ENCODE measurements around the gene PSME3IP1.

DNA sequence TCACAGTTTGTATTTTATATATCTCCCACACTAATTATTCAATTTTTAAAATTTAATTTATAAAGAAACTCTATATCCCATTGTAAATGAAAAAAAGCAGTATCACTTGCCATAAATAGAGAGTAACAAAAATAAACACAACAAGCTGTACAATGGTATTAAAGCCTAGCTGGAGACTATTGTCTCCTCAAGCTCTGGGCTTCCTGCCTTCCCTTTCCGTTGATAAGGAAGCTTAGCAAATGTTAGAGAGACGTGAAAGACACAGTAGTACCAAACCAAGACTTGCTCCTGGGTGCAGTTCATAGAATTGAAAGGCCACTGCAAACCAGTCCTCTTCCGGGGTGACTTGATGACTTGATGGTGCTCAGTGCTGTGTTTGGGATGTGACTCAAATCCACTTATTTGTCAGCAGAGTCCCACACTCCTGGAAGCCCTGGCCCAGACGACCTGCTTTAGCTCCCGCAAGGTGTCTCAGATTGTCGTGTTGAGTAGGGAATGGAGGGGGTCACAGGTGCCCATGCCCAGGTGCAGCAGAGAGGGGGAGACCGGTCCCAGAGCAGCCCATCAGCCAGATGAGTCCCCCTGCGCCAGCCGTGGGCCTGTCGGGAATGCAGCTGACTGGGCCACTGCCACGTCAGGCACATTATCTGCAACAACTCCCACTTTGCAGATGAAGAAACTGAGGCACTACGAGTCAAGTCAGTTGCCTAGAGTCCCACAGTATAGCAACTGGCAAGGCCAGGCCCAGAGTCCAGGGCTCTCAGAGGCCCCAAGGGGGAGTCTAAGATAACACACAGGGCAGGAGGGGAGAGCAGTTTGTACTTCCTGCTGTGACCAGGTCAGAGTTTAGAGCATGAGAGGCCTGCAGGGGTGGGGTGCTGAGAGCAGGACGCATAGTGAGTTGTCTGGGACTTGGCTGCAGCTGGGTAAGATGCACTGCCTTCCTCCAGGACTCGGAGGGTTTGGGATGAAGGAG, 40.5 kb downstream of the PSME3IP1 start:
- TF ChIP-seq, protein P1, sequence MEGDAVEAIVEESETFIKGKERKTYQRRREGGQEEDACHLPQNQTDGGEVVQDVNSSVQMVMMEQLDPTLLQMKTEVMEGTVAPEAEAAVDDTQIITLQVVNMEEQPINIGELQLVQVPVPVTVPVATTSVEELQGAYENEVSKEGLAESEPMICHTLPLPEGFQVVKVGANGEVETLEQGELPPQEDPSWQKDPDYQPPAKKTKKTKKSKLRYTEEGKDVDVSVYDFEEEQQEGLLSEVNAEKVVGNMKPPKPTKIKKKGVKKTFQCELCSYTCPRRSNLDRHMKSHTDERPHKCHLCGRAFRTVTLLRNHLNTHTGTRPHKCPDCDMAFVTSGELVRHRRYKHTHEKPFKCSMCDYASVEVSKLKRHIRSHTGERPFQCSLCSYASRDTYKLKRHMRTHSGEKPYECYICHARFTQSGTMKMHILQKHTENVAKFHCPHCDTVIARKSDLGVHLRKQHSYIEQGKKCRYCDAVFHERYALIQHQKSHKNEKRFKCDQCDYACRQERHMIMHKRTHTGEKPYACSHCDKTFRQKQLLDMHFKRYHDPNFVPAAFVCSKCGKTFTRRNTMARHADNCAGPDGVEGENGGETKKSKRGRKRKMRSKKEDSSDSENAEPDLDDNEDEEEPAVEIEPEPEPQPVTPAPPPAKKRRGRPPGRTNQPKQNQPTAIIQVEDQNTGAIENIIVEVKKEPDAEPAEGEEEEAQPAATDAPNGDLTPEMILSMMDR (IDR thresholded peaks at IDR 0.05): no peak
- TF ChIP-seq ZFX (IDR thresholded peaks at IDR 0.05; ENCODE audit: borderline replicate concordance): no peak
